Thoracic aorta (tissue), 2 donors: ENCODE data around the gene NDUFS1. TPM values are rescaled to one million over a fixed set of nuclear protein-coding genes. Genes with fewer than 3 reads are reported as not detected.
"Not testable (repeated sequence)": the region's sequence is repeated elsewhere in the genome, so short reads cannot be mapped to it uniquely, and the experiment has no call there.

Experiments used
- ATAC-seq: fragments of 150-250 bp; one replicate; pipeline ENCODE4 v1.8.0; 2017; ENCODE audit warnings: low read depth; ENCODE audit not compliant: insufficient number of reproducible peaks, low FRiP score
- DNase-seq: peaks from one replicate; pipeline ENCODE4 v3.0.0-alpha.2; 2020; ENCODE audit warnings: low spot score
- H3K27ac ChIP-seq, 2 donors: fragments of 200-600 bp; sonication (generic); 1 replicate in 1 of 2; 2 replicates in 1 of 2; pipeline ENCODE4 v1.5.1; 2016; ENCODE audit warnings: mild to moderate bottlenecking in 2 of 2, moderate library complexity in 2 of 2
- H3K27me3 ChIP-seq: fragments of 200-600 bp; sonication (generic); replicated peaks from 2 replicates; pipeline ENCODE4 v1.6.0; 2016; ENCODE audit warnings: mild to moderate bottlenecking; ENCODE audit not compliant: insufficient read depth
- H3K36me3 ChIP-seq: fragments of 200-600 bp; sonication (generic); one replicate; pipeline ENCODE4 v1.5.1; 2016
- H3K4me1 ChIP-seq, 2 donors: fragments of 200-600 bp; sonication (generic); 1 replicate in 1 of 2; 2 replicates in 1 of 2; pipeline versions ENCODE4 v1.5.1 to v1.6.0; 2016; ENCODE audit warnings: low read depth in 2 of 2, mild to moderate bottlenecking in 1 of 2; ENCODE audit not compliant: control insufficient read depth in 1 of 2
- H3K4me3 ChIP-seq: fragments of 200-600 bp; sonication (generic); 2 replicates; pipeline ENCODE4 v1.5.1; 2016; ENCODE audit warnings: mild to moderate bottlenecking
- H3K9me3 ChIP-seq: fragments of 200-600 bp; sonication (generic); 2 replicates; pipeline ENCODE4 v1.5.1; 2016
- total RNA-seq, 2 donors: library from RNA; depleted of rRNA; stranded (reverse); fragments of >200 nt; gene quantifications; one replicate each; pipeline versions ENCODE4 v1.1.0 to v1.2.3, GENCODE V29; 2016
- TF ChIP-seq, protein P1 (sequence below): fragments of 200-600 bp; sonication (generic); IDR thresholded peaks from one replicate; pipeline ENCODE4 v1.5.1; 2019; ENCODE audit warnings: antibody characterized with exemption

The NDUFS1 gene
- 100 to 1,000 TPM in 1 of 2 donors, 10 to 100 TPM in 1; 63.0 to 115 TPM for total RNA-seq

DNA sequence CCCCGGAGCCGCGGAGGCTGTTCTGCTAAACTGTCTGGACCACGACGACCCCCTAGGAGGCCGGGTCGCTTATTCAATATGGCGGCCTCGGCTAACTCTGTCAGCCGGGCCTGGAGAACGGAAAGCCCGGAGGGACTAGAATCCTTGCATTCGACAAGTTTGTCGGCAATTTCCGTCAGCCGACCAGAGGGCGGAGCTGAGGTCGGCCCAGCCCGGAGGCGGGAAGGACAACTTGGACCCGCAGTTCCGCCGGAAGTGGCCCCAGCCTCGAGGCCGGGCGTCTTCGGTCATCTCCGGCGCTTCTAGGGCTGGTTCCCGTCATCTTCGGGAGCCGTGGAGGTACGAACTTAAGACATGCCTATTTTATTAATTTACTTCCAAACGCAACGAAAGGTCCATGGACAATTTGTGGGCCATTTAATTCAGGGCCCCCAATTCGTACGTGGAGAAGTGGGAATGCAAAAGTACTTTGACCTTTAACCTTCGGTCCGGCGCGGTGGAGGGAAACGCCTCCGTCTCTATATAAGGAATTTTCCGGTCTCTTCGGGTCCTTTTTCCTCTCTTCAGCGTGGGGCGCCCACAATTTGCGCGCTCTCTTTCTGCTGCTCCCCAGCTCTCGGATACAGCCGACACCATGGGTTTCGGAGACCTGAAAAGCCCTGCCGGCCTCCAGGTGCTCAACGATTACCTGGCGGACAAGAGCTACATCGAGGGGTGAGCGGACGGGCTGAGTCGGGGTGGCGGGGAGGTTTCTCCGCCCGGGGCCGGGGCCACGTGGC, at the start of gene NDUFS1, which contains the start of gene EEF1B2:
Gene NDUFS1, minus strand, starts transcription at position 99 of the 779 bp plus-strand sequence. CDS start 5,766 bp downstream, outside the sequence.
Gene EEF1B2, plus strand, starts transcription at position 550 of the 779 bp plus-strand sequence. Its CDS starts 85 bp downstream, at position 635.
- ATAC-seq (peak; percentile 87), DNase-seq (peak; percentile 87)
- TF ChIP-seq, protein P1, sequence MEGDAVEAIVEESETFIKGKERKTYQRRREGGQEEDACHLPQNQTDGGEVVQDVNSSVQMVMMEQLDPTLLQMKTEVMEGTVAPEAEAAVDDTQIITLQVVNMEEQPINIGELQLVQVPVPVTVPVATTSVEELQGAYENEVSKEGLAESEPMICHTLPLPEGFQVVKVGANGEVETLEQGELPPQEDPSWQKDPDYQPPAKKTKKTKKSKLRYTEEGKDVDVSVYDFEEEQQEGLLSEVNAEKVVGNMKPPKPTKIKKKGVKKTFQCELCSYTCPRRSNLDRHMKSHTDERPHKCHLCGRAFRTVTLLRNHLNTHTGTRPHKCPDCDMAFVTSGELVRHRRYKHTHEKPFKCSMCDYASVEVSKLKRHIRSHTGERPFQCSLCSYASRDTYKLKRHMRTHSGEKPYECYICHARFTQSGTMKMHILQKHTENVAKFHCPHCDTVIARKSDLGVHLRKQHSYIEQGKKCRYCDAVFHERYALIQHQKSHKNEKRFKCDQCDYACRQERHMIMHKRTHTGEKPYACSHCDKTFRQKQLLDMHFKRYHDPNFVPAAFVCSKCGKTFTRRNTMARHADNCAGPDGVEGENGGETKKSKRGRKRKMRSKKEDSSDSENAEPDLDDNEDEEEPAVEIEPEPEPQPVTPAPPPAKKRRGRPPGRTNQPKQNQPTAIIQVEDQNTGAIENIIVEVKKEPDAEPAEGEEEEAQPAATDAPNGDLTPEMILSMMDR = no peak
- Histone ChIP-seq H3K27me3 (no peaks in the 10 kb centered on the region), H3K4me3 (peak within 1 kb of the TSS; percentile 93), H3K9me3 (no peaks in the 10 kb centered on the region), H3K36me3 (peaks cover 12% of the 10 kb centered on the region), H3K27ac (peak within 1 kb of the TSS; percentile 80 to 97), H3K4me1 (peaks cover 18 to 26% of the 10 kb centered on the region in 2 donors)

DNA sequence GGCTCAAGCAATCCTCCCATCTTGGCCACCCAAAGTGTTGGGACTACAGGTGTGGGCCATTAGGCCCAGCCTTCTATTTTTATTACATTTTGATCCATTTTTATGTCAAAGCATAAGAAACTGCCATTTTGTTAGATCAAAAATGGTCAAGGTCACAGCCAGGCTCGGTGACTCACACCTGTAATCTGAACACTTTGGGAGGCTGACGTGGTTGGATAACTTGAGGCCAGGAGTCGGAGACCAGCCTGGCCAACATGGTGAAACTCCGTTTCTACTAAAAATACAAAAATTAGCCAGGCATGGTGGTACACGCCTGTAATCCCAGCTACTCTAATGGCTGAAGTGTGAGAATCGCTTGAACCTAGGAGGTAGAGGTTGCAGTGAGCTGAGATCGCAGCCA, 49.7 kb upstream of the NDUFS1 start:
- Histone ChIP-seq H3K27me3 (no peaks in the 10 kb centered on the region), H3K4me3 (no peak overlapping the region), H3K36me3 (no peaks in the 10 kb centered on the region), H3K27ac (no peak overlapping the region), H3K4me1 (no peaks in the 10 kb centered on the region), H3K9me3 (no peaks in the 10 kb centered on the region)
- TF ChIP-seq, protein P1 = no peak
- ATAC-seq (no peak), DNase-seq (no peak)

DNA sequence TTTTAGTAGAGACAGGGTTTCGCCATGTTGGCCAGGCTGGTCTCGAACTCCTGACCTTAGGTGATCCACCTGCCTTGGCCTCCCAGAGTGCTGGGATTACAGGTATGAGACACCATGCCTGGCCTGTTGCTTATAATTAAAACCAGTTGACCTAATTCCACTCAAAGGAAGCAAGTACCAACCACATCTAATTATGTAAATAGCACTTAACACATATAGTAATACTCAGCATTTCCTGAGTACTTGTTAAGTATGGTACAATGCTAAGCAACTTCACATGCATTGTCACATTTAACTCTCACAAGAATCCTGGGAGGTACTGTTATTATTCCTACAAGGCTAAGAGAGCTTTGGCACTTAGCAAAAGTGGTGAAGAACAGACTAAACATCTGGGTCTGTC, 48.1 kb upstream of the NDUFS1 start:
- not testable (repeated sequence) for H3K27ac ChIP-seq, H3K4me3 ChIP-seq, DNase-seq, H3K27me3 ChIP-seq, H3K36me3 ChIP-seq, H3K4me1 ChIP-seq, ATAC-seq, H3K9me3 ChIP-seq

DNA sequence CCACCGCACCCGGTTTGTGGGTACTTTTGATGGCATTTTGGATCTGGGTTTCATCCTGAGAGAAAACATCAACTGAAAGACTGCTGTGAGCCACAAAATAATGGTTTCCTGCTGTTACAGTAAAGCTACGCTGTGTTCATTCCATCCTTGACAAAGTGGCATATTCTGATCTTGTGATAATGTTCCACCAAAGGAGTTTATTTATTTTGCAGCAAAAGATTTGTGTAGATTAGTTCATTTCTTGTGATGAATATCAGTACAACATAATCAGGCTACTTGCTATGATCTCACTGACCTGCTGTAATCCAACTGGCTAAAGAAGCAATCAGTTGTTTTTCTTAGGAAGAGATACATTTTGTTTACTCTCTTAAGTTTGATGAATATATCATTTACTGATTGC, 45.5 kb upstream of the NDUFS1 start:
- no peak overlapping the region for H3K4me3 ChIP-seq
- DNase-seq (no peak), ATAC-seq (no peak)
- no peaks in the 10 kb centered on the region for H3K9me3 ChIP-seq
- H3K36me3 ChIP-seq = no peaks in the 10 kb centered on the region
- no peaks in the 10 kb centered on the region for H3K27me3 ChIP-seq
- TF ChIP-seq, protein P1 = no peak
- H3K27ac ChIP-seq = no peak overlapping the region
- H3K4me1 ChIP-seq = no peaks in the 10 kb centered on the region

DNA sequence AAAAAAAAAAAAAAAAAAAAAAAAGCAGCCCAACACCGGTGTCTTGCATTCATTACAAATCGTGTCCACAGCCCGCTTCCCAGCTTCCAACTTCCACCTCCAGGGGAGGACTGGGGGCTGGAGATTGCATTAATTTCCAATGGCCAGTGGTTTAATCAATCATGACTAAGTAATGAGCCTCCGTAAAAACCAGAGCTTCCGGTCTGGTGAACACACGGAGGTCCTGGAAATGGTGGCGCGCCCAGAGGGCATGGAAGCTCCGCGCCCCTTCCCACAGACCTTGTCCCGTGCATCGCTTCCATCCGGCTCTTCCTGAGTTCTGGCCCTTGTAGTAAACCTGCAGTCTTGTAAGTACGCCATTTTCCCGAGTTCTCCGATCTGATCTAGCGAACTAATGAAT, 44.1 kb upstream of the NDUFS1 start:
- DNase-seq = no peak
- no peaks in the 10 kb centered on the region for H3K36me3 ChIP-seq
- no peaks in the 10 kb centered on the region for H3K9me3 ChIP-seq
- TF ChIP-seq, protein P1 = no peak
- no peaks in the 10 kb centered on the region for H3K4me1 ChIP-seq
- no peak for ATAC-seq
- no peaks in the 10 kb centered on the region for H3K27me3 ChIP-seq
- H3K27ac ChIP-seq = no peak overlapping the region
- H3K4me3 ChIP-seq = no peak overlapping the region
